HEK293 (cell line): Measurements from ENCODE around the gene GTF2A1L.
"Not testable (repeated sequence)": the region's sequence is repeated elsewhere in the genome, so short reads cannot be mapped to it uniquely, and the experiment has no call there.

Experiments
- ZNF121 ChIP-seq: fragments of 450-650 bp; formaldehyde crosslinking; IDR thresholded peaks from 2 replicates; pipeline ENCODE4 v1.5.1; 2016; ENCODE audit warnings: missing biosample characterization, missing genetic modification characterization
- ZNF138 ChIP-seq: fragments of 450-650 bp; formaldehyde crosslinking; IDR thresholded peaks from 2 replicates; pipeline ENCODE4 v1.5.1; 2016; ENCODE audit warnings: missing biosample characterization, missing genetic modification characterization, borderline replicate concordance
- ZNF23 ChIP-seq: fragments of 450-650 bp; formaldehyde crosslinking; IDR thresholded peaks from 2 replicates; pipeline ENCODE4 v1.5.1; 2016; ENCODE audit warnings: missing biosample characterization, missing genetic modification characterization, borderline replicate concordance
- ZNF544 ChIP-seq: fragments of 450-650 bp; formaldehyde crosslinking; IDR thresholded peaks from 2 replicates; pipeline ENCODE4 v1.5.0; 2017; ENCODE audit warnings: missing biosample characterization, missing genetic modification characterization
- ZNF670 ChIP-seq: fragments of 450-650 bp; formaldehyde crosslinking; IDR thresholded peaks from 2 replicates; pipeline ENCODE4 v1.5.1; 2016; ENCODE audit warnings: missing biosample characterization, missing genetic modification characterization, low read depth
- ZSCAN23 ChIP-seq: fragments of 450-650 bp; formaldehyde crosslinking; IDR thresholded peaks from 2 replicates; pipeline ENCODE4 v1.5.1; 2016; ENCODE audit warnings: missing biosample characterization, missing genetic modification characterization
- TF ChIP-seq, protein P1 (sequence below): fragments of 450-650 bp; formaldehyde crosslinking; IDR thresholded peaks from 2 replicates; pipeline ENCODE4 v1.5.1; 2016; ENCODE audit warnings: missing biosample characterization, missing genetic modification characterization
- TF ChIP-seq, protein P2 (sequence below): fragments of 450-650 bp; formaldehyde crosslinking; IDR thresholded peaks from 2 replicates; pipeline ENCODE4 v1.5.1; 2016; ENCODE audit warnings: missing biosample characterization, missing genetic modification characterization

DNA sequence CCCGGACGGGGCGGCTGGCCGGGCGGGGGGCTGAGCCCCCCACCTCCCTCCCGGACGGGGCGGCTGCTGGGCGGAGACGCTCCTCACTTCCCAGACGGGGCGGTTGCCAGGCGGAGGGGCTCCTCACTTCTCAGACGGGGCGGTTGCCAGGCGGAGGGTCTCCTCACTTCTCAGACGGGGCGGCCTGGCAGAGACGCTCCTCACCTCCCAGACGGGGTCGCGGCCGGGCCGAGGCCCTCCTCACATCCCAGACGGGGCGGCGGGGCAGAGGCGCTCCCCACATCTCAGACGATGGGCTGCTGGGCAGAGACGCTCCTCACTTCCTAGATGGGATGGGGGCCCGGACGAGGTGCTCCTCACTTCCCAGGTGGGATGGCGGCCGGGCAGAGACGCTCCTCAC lies 3.1 kb upstream of the GTF2A1L start:
- TF ChIP-seq, protein P1, sequence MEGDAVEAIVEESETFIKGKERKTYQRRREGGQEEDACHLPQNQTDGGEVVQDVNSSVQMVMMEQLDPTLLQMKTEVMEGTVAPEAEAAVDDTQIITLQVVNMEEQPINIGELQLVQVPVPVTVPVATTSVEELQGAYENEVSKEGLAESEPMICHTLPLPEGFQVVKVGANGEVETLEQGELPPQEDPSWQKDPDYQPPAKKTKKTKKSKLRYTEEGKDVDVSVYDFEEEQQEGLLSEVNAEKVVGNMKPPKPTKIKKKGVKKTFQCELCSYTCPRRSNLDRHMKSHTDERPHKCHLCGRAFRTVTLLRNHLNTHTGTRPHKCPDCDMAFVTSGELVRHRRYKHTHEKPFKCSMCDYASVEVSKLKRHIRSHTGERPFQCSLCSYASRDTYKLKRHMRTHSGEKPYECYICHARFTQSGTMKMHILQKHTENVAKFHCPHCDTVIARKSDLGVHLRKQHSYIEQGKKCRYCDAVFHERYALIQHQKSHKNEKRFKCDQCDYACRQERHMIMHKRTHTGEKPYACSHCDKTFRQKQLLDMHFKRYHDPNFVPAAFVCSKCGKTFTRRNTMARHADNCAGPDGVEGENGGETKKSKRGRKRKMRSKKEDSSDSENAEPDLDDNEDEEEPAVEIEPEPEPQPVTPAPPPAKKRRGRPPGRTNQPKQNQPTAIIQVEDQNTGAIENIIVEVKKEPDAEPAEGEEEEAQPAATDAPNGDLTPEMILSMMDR (tag by site-specific recombination): not testable (repeated sequence)
- TF ChIP-seq ZNF138 (tag by site-specific recombination); ZNF121; ZNF670 (tag by site-specific recombination); ZNF23 (tag by site-specific recombination); ZNF544 (tag by site-specific recombination); ZSCAN23 (tag by site-specific recombination): not testable (repeated sequence)
- TF ChIP-seq, protein P2, sequence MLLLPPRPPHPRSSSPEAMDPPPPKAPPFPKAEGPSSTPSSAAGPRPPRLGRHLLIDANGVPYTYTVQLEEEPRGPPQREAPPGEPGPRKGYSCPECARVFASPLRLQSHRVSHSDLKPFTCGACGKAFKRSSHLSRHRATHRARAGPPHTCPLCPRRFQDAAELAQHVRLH (tag by site-specific recombination): not testable (repeated sequence)
